IPS DF 6.9 (cell line): ENCODE data around the gene DAP.

Source experiments
- DNase-seq: peaks from one replicate; pipeline ENCODE4 v3.0.0-alpha.2; 2013; ENCODE audit warnings: low read depth, low spot score
- H3K27ac ChIP-seq: one replicate; pipeline ENCODE4 v1.5.1; 2013; ENCODE audit warnings: low read length, control low read depth
- H3K27me3 ChIP-seq: 2 replicates; pipeline ENCODE4 v1.6.1; 2013; ENCODE audit warnings: mild to moderate bottlenecking, low read length; ENCODE audit not compliant: control insufficient read depth, insufficient read depth
- H3K36me3 ChIP-seq: 2 replicates; pipeline ENCODE4 v1.6.1; 2013; ENCODE audit warnings: low read length; ENCODE audit not compliant: control insufficient read depth, insufficient read depth
- H3K4me1 ChIP-seq: 2 replicates; pipeline ENCODE4 v1.6.1; 2013; ENCODE audit warnings: low read length; ENCODE audit not compliant: control insufficient read depth, insufficient read depth
- H3K4me3 ChIP-seq: 2 replicates; pipeline ENCODE4 v1.5.1; 2013; ENCODE audit warnings: mild to moderate bottlenecking, low read length
- H3K9me3 ChIP-seq: 2 replicates; pipeline ENCODE4 v1.6.1; 2013; ENCODE audit warnings: low read length, inconsistent platforms; ENCODE audit not compliant: control insufficient read depth, insufficient read depth
- WGBS: extraction: QIAGEN DNeasy Blood & Tissue Kit; methylation state at CpG from one replicate; pipeline ENCODE4 v1.1.7; 2013; ENCODE audit warnings: mixed read lengths, missing lambda C conversion rate; ENCODE audit not compliant: insufficient read length, insufficient coverage; 5-methylcytosine and 5-hydroxymethylcytosine counted together

Gene DAP

DNA sequence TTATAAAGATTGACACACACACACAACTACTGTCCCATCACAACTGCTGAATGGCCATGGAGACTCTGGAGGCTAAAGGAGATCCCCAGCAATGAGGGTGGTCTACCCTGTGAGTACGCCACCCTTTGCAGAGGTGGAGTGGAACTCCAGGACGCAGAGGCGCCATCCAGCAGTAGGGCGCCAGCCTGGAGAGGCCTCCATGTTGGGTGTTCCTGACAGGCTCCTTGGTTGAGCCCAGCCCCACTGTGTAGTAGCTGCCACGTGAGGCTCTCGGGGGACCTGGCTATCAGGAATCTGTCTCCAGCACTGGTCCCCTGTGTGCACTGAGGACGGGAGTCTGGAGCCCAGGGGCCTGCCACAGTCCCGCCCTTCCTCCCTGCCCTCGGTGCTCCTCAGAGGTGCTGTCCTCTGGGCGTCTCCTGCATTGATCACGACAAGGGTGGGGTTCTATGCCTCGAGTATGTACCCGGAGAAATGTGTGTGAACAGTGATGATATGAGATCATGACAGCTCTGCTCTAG lies 72.3 kb downstream of the DAP start:
- WGBS, result no CpG with 5 or more reads among the region's 13 CpGs
- Histone ChIP-seq H3K9me3 (no peaks in the 10 kb centered on the region), H3K4me1 (peaks cover 2% of the 10 kb centered on the region; the same call in 1 of the 2 replicates), H3K27me3 (no peaks in the 10 kb centered on the region), H3K36me3 (no peaks in the 10 kb centered on the region), H3K4me3 (no peak overlapping the region), H3K27ac (no peak overlapping the region)
- DNase-seq, result no peak

DNA sequence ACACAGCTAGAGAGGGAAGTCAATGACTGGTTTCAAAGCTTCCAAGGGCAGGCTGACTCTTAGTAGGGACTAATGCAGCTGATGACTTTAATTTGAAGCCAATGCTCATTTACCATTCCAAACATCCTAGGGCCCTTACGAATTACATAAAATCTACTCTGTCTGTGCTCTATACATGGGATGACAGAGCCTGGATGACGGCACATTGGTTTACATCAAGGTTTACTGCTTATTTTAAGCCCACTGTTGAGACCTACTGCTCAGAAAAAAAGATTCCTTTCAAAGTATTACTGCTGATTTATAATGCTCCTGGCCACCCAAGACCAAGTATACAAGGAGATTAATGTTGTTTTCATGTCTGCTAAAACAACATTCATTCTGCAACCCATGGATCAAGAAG lies 74.1 kb downstream of the DAP start:
- no peak for DNase-seq
- no CpG with 5 or more reads among the region's 2 CpGs for WGBS
- Histone ChIP-seq H3K27ac (no peak overlapping the region), H3K4me1 (peaks cover 2% of the 10 kb centered on the region; the same call in 1 of the 2 replicates), H3K36me3 (no peaks in the 10 kb centered on the region), H3K9me3 (no peaks in the 10 kb centered on the region), H3K27me3 (no peaks in the 10 kb centered on the region), H3K4me3 (no peak overlapping the region)

DNA sequence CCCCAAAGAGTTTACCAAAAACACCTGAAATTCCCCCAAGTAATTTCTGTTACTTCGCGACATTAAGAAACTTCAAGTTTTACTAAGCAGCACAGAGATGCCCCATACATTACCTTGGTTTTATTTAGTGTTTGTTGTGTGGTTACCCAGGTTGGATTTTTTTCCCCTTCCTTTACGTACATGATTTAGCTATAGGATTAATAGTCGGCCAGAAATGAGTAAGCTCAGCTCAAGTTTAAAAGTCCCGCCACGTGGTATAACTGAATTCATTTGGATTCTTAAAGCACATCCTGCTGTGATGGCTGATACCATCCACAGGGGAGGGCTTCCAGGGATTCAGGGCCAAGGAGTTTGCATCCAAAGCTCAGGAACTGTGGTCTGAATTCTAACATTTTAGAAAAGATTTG lies 75.9 kb downstream of the DAP start:
- no peaks in the 10 kb centered on the region for H3K9me3 ChIP-seq
- DNase-seq, result no peak
- no CpG with 5 or more reads among the region's 6 CpGs for WGBS
- 0 out of 2 replicates have a peak, but pooled peaks cover 3% of the 10 kb centered on the region for H3K36me3 ChIP-seq
- no peak overlapping the region for H3K4me3 ChIP-seq
- no peaks in the 10 kb centered on the region for H3K27me3 ChIP-seq
- peaks cover 2% of the 10 kb centered on the region; the same call in 1 of the 2 replicates for H3K4me1 ChIP-seq
- H3K27ac ChIP-seq, result no peak overlapping the region

DNA sequence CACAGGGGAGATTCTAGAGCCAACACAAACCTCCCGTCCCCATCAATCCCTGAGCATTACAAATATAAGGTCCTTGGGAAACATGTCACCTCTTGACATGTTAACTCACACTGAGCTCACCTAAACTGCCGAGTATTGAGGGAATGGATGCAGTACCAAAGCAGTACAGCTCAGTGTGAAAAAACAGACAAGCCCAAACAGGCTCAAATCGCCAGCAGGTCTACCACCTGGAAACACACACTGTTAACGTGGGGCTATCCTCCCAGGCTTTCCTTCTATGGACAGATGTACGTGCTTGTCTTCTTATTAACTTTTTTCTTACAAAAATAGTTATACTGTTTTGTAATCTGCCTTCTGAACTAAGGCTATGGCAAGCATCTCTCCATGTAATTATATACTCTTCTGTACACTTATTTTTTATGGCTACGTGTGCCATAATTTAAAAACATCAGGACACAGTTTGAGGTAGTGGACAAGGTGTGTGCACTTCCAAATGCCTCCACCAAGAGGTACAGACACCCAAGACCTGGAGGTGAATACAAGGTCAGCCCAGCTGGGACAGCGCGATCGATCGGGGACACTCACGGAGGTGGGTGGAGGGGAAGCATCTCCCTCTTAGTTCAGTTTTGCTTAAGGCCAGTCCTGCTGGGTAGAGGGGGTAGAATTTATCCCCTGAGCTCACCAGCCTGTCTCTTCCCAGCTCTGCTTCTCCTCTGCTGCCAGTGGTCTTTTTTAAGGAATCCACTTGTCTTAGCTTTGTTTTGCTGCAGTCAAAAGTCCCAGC lies 76.5 kb downstream of the DAP start:
- H3K36me3 ChIP-seq, result 0 out of 2 replicates have a peak, but pooled peaks cover 3% of the 10 kb centered on the region
- no peaks in the 10 kb centered on the region; the same call in 1 of the 2 replicates for H3K4me1 ChIP-seq
- H3K4me3 ChIP-seq, result no peak overlapping the region
- no peaks in the 10 kb centered on the region for H3K9me3 ChIP-seq
- DNase-seq, result no peak
- no CpG with 5 or more reads among the region's 11 CpGs for WGBS
- H3K27me3 ChIP-seq, result no peaks in the 10 kb centered on the region
- no peak overlapping the region for H3K27ac ChIP-seq

DNA sequence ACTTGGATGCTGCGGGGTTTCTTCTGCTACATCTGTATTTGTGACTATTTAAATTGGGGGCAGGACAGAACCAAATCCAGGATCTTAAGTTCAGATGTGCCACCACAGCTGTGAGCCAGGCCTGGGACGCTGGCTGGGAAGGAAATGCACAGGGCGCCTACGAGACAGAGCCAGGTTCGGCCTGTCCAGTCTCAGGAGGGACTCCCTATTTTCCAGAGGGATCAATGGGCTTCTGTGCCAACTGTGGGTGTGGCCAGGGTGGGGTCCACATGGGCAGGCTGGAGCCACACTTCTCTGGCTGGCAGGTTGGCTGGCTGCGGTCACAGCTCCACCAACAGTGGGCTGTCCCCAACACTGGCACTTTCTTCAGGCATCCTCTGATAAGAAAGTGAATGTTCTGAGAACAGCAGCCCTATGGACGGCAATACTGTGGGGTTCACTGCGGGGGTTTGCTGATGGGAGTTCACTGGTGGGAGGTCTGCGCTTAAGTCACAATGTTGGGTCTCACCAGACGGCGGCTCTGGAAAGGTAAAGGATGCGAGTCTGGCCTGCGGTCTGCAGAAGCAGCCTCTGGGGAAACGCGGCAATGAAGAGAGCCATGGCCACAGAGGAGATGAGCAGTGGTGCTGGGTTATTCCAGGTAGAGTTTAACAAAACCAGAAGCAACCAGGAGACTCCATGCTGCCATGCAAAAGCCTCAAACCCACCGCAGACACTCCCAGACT lies 78.1 kb downstream of the DAP start:
- 0 out of 2 replicates have a peak, but pooled peaks cover 3% of the 10 kb centered on the region for H3K36me3 ChIP-seq
- H3K4me3 ChIP-seq, result no peak overlapping the region
- H3K27me3 ChIP-seq, result no peaks in the 10 kb centered on the region
- H3K27ac ChIP-seq, result no peak overlapping the region
- H3K4me1 ChIP-seq, result no peaks in the 10 kb centered on the region
- no peak for DNase-seq
- no peaks in the 10 kb centered on the region for H3K9me3 ChIP-seq
- no CpG with 5 or more reads among the region's 16 CpGs for whole genome bisulfite sequencing

DNA sequence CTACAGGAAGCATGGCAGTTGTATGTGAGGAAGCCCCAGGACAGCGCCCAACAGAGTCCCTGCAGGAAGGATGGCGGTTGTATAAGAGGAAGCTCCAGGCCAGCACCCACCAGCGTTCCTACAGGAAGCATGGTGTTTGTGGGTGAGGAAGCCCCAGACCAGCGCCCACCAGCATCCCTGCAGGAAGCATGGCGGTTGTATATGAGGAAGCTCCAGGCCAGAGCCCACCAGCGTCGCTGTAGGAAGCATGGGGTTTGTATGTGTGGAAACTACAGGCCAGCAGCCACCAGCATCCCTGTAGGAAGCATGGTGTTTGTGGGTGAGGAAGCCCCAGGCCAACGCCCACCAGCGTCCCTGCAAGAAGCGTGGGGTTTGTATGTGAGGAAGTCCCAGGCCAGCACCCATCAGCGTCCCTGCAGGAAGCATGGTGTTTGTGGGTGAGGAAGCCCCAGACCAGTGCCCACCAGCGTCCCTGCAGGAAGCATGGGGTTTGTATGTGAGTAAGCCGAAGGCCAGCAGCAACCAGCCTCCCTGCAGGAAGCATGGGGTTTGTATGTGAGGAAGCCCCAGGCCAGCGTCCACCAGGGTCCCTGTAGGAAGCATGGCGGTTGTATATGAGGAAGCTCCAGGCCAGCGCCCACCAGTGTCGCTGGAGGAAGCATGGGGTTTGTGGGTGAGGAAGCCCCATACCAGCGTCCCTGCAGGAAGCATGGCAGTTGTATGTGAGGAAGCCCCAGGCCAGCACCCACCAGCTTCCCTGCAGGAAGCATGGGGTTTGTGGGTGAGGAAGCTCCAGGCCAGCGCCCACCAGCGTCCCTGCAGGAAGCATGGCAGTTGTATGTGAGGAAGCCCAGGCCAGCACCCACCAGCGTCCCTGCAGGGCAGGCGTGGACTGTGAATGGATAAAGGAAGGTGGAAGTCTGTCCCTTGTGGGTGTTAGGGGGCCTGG lies 79.0 kb downstream of the DAP start:
- Histone ChIP-seq H3K36me3 (0 out of 2 replicates have a peak, but pooled peaks cover 3% of the 10 kb centered on the region), H3K27ac (no peak overlapping the region), H3K4me1 (no peaks in the 10 kb centered on the region), H3K27me3 (no peaks in the 10 kb centered on the region), H3K4me3 (no peak overlapping the region), H3K9me3 (no peaks in the 10 kb centered on the region)
- no CpG with 5 or more reads among the region's 22 CpGs for WGBS
- DNase-seq, result no peak

DNA sequence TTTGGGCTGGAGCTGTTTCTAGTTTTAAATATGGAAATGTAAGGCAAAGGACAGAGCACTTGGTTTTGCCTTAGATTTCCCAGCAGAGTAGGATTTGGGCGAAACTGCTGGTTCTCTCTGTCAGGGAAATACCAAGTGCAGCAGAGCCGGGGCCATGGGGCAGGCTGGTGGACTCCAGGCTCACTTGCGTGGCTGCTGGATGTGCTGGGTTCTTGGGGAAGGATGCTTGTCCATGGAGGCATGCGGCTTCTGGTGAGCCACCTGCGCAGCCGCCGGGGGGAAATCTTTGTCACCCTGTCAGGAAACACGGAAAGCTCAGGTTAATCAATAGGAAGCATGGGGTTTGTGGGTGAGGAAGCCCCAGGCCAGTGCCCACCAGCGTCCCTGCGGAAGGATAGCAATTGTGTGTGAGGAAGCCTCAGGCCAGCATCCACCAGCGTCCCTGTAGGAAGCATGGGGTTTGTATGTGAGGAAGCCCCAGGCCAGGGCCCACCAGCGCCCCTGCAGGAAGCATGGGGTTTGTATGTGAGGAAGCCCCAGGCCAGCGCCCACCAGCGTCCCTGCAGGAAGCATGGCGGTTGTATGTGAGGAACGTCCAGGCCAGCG lies 80.1 kb downstream of the DAP start:
- WGBS, result no CpG with 5 or more reads among the region's 17 CpGs
- DNase-seq, result no peak
- no peaks in the 10 kb centered on the region for H3K9me3 ChIP-seq
- no peak overlapping the region for H3K4me3 ChIP-seq
- H3K27me3 ChIP-seq, result no peaks in the 10 kb centered on the region
- no peaks in the 10 kb centered on the region for H3K4me1 ChIP-seq
- H3K27ac ChIP-seq, result no peak overlapping the region
- H3K36me3 ChIP-seq, result 0 out of 2 replicates have a peak, but pooled peaks cover 3% of the 10 kb centered on the region

DNA sequence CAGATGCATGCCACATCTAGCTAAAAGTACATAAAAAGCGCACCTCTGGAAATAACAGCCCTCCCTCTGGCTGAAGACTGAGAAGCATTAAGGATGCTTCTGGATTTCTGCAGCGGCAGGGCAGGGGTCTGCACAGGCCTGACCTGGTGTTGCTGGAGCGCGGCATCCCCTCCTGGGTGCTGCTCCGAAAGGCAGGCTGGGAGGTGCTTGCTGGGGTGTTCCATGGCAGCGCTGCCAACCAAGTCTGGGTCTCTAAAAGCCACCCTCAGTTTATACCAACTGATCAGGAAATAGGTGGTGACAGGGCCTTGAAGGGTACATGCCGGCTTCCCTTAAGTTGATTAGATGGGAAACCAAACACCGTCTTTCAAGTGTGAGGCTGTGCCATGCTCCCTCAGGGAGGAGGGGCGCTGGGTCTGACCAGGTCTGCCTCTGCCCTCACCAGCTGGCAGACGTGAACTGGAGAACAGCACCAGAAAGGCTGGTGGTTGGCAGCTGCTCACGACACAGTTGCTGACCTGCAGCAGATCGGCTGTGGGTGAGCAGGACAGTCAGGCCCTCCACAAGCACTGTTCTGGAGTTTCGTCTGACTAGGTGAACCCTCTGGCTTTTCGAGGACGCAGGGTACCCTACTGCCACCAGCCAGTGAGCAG lies 81.6 kb downstream of the DAP start:
- Histone ChIP-seq H3K4me1 (no peaks in the 10 kb centered on the region), H3K4me3 (no peak overlapping the region), H3K9me3 (no peaks in the 10 kb centered on the region), H3K36me3 (0 out of 2 replicates have a peak, but pooled peaks cover 3% of the 10 kb centered on the region), H3K27ac (no peak overlapping the region), H3K27me3 (no peaks in the 10 kb centered on the region)
- DNase-seq, result no peak
- WGBS, result no CpG with 5 or more reads among the region's 15 CpGs

DNA sequence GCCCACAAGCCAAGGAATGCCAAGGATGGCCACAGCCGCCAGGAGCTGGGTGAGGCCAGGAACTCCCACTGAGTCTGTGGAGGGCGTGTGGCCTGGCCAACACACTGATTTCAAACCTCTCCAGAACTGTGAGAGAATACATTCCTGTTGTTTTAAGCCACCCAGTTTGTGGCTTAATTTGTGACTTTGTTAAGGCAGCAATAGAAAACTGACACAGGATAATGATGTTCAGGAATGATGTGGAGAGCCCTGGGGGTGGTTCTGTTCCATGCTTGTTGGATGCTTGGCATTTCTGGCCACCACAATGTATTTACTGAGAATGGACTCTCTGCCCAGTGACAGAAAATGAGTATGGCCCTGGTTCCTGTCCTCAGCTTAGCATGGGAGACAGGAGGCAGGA lies 82.8 kb downstream of the DAP start:
- no CpG with 5 or more reads among the region's 2 CpGs for WGBS
- Histone ChIP-seq H3K27me3 (no peaks in the 10 kb centered on the region), H3K27ac (no peak overlapping the region), H3K4me3 (no peak overlapping the region), H3K36me3 (0 out of 2 replicates have a peak, but pooled peaks cover 3% of the 10 kb centered on the region), H3K9me3 (no peaks in the 10 kb centered on the region), H3K4me1 (no peaks in the 10 kb centered on the region)
- no peak for DNase-seq
